ENCODE results near the gene HNF1B.

DNA sequence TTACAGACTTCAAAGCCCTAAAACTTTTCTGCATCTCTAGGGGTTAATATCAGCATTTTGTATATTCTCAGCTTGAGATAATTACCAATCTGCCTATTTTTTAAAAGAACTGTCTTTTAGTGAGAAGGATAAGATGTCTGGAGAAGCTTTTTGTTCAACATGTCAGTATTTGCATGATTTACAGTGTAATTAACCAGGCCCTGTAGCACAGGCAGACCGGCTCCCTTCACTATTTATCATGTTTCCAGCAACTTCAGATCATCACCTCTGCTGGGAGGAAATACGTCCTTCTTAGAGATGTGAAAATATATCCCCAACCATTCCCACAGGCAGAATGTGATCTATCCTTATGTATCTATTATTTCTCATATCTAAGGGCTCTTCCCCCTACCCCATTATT lies 93.0 kb downstream of the HNF1B start:
- TF ChIP-seq POLR2A (IDR thresholded peaks at IDR 0.05) = no peak
- TF ChIP-seq, protein P1, sequence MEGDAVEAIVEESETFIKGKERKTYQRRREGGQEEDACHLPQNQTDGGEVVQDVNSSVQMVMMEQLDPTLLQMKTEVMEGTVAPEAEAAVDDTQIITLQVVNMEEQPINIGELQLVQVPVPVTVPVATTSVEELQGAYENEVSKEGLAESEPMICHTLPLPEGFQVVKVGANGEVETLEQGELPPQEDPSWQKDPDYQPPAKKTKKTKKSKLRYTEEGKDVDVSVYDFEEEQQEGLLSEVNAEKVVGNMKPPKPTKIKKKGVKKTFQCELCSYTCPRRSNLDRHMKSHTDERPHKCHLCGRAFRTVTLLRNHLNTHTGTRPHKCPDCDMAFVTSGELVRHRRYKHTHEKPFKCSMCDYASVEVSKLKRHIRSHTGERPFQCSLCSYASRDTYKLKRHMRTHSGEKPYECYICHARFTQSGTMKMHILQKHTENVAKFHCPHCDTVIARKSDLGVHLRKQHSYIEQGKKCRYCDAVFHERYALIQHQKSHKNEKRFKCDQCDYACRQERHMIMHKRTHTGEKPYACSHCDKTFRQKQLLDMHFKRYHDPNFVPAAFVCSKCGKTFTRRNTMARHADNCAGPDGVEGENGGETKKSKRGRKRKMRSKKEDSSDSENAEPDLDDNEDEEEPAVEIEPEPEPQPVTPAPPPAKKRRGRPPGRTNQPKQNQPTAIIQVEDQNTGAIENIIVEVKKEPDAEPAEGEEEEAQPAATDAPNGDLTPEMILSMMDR (IDR thresholded peaks at IDR 0.05) = no peak

All from lower leg skin (tissue), 3 donors.